OCI-LY7 (cell line): Measurements from ENCODE around the gene FAAH2.

Source experiments
- EZH2phosphoT487 ChIP-seq: fragments of 200-600 bp; sonication (generic); IDR thresholded peaks from 2 replicates; pipeline ENCODE4 v1.6.1; 2018; ENCODE audit warnings: low read depth, borderline replicate concordance, mild to moderate bottlenecking, mixed run types, antibody characterized with exemption, low read length, moderate library complexity, mixed read lengths
- TF ChIP-seq, protein P1 (sequence below): fragments of 200-600 bp; sonication (generic); conservative IDR thresholded peaks from 2 replicates; pipeline ENCODE4 v1.5.1; 2014; ENCODE audit warnings: mild to moderate bottlenecking, antibody characterized with exemption, low read length, moderate library complexity, mixed read lengths

DNA sequence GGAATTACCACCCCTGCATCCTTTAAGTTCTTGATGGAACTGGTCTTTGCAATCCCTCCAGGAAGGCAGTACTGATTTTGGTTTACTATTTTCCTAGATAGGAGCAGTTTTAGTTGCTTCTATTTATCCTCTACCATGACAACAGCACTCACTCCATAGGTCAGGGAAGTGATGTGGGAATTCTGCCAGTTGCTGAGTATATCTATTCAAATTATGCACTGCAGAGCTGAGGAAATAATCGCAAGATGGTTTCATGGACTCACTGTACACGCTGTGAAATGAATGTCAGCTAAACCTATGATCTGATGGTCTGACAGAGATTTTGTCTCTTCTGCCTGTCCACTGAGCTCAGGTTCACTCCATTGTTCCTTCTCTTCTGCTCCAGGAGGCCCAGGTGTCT is 135.8 kb downstream of the FAAH2 start:
- TF ChIP-seq, protein P1, sequence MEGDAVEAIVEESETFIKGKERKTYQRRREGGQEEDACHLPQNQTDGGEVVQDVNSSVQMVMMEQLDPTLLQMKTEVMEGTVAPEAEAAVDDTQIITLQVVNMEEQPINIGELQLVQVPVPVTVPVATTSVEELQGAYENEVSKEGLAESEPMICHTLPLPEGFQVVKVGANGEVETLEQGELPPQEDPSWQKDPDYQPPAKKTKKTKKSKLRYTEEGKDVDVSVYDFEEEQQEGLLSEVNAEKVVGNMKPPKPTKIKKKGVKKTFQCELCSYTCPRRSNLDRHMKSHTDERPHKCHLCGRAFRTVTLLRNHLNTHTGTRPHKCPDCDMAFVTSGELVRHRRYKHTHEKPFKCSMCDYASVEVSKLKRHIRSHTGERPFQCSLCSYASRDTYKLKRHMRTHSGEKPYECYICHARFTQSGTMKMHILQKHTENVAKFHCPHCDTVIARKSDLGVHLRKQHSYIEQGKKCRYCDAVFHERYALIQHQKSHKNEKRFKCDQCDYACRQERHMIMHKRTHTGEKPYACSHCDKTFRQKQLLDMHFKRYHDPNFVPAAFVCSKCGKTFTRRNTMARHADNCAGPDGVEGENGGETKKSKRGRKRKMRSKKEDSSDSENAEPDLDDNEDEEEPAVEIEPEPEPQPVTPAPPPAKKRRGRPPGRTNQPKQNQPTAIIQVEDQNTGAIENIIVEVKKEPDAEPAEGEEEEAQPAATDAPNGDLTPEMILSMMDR: no peak
- TF ChIP-seq EZH2phosphoT487: no peak
